Measurements from ENCODE around the gene WDR20.

WDR20 gene

GRCh38 chr14:102201353-102201738 is 61.6 kb downstream of the WDR20 start:
- no peak overlapping the region for H3K27ac ChIP-seq (ENCODE audit: low read depth, low read length)
- no peak overlapping the region for H3K4me3 ChIP-seq (ENCODE audit: low read depth in 1 of 5, low read length in 5 of 5)
- peaks cover 0 to 17% (median 15%) of the 10 kb centered on the region in 5 donors for H3K4me1 ChIP-seq (ENCODE audit: control insufficient read depth in 5 of 5, insufficient read depth in 5 of 5, low read length in 5 of 5)
- H3K36me3 ChIP-seq (ENCODE audit: control insufficient read depth in 5 of 5, insufficient read depth in 5 of 5, low read length in 5 of 5), result peaks cover 8 to 72% (median 51%) of the 10 kb centered on the region in 5 donors
- H3K9ac ChIP-seq (ENCODE audit: low read length in 5 of 5), result no peak overlapping the region
- H3K9me3 ChIP-seq (ENCODE audit: control insufficient read depth in 5 of 5, low read length in 5 of 5), result no peaks in the 10 kb centered on the region
- H3K27me3 ChIP-seq (ENCODE audit: control insufficient read depth in 5 of 5, insufficient read depth in 4 of 5, low read length in 5 of 5), result no peaks in the 10 kb centered on the region

GRCh38 chr14:102201776-102202175 is 62.1 kb downstream of the WDR20 start:
- Histone ChIP-seq H3K4me3 (ENCODE audit: low read depth in 1 of 5, low read length in 5 of 5) (no peak overlapping the region), H3K9me3 (ENCODE audit: control insufficient read depth in 5 of 5, low read length in 5 of 5) (no peaks in the 10 kb centered on the region), H3K36me3 (ENCODE audit: control insufficient read depth in 5 of 5, insufficient read depth in 5 of 5, low read length in 5 of 5) (peaks cover 8 to 72% (median 48%) of the 10 kb centered on the region in 5 donors), H3K27me3 (ENCODE audit: control insufficient read depth in 5 of 5, insufficient read depth in 4 of 5, low read length in 5 of 5) (no peaks in the 10 kb centered on the region), H3K4me1 (ENCODE audit: control insufficient read depth in 5 of 5, insufficient read depth in 5 of 5, low read length in 5 of 5) (peaks cover 0 to 13% (median 10%) of the 10 kb centered on the region in 5 donors), H3K9ac (ENCODE audit: low read length in 5 of 5) (no peak overlapping the region), H3K27ac (ENCODE audit: low read depth, low read length) (no peak overlapping the region)

- Histone ChIP-seq H3K27ac (ENCODE audit: low read depth, low read length) (no peak overlapping the region), H3K27me3 (ENCODE audit: control insufficient read depth in 5 of 5, insufficient read depth in 4 of 5, low read length in 5 of 5) (no peaks in the 10 kb centered on the region), H3K4me3 (ENCODE audit: low read depth in 1 of 5, low read length in 5 of 5) (no peak overlapping the region), H3K36me3 (ENCODE audit: control insufficient read depth in 5 of 5, insufficient read depth in 5 of 5, low read length in 5 of 5) (peaks cover 8 to 80% (median 48%) of the 10 kb centered on the region in 5 donors), H3K4me1 (ENCODE audit: control insufficient read depth in 5 of 5, insufficient read depth in 5 of 5, low read length in 5 of 5) (peaks cover 0 to 4% (median 0%) of the 10 kb centered on the region in 5 donors), H3K9me3 (ENCODE audit: control insufficient read depth in 5 of 5, low read length in 5 of 5) (no peaks in the 10 kb centered on the region), H3K9ac (ENCODE audit: low read length in 5 of 5) (no peak overlapping the region)
Measured at GRCh38 chr14:102202944-102203343, 63.2 kb downstream of the WDR20 start.

- Histone ChIP-seq H3K9me3 (ENCODE audit: control insufficient read depth in 5 of 5, low read length in 5 of 5) (no peaks in the 10 kb centered on the region), H3K4me1 (ENCODE audit: control insufficient read depth in 5 of 5, insufficient read depth in 5 of 5, low read length in 5 of 5) (peaks cover 0 to 4% (median 0%) of the 10 kb centered on the region in 5 donors), H3K27me3 (ENCODE audit: control insufficient read depth in 5 of 5, insufficient read depth in 4 of 5, low read length in 5 of 5) (no peaks in the 10 kb centered on the region), H3K27ac (ENCODE audit: low read depth, low read length) (no peak overlapping the region), H3K36me3 (ENCODE audit: control insufficient read depth in 5 of 5, insufficient read depth in 5 of 5, low read length in 5 of 5) (peaks cover 8 to 80% (median 49%) of the 10 kb centered on the region in 5 donors), H3K9ac (ENCODE audit: low read length in 5 of 5) (no peak overlapping the region), H3K4me3 (ENCODE audit: low read depth in 1 of 5, low read length in 5 of 5) (no peak overlapping the region)
Measured at GRCh38 chr14:102203382-102203781, 63.7 kb downstream of the WDR20 start.

- H3K27me3 ChIP-seq (ENCODE audit: control insufficient read depth in 5 of 5, insufficient read depth in 4 of 5, low read length in 5 of 5), result no peaks in the 10 kb centered on the region
- no peak overlapping the region for H3K4me3 ChIP-seq (ENCODE audit: low read depth in 1 of 5, low read length in 5 of 5)
- H3K9me3 ChIP-seq (ENCODE audit: control insufficient read depth in 5 of 5, low read length in 5 of 5), result no peaks in the 10 kb centered on the region
- H3K4me1 ChIP-seq (ENCODE audit: control insufficient read depth in 5 of 5, insufficient read depth in 5 of 5, low read length in 5 of 5), result peaks cover 0 to 21% (median 13%) of the 10 kb centered on the region in 5 donors
- H3K27ac ChIP-seq (ENCODE audit: low read depth, low read length), result no peak overlapping the region
- no peak overlapping the region for H3K9ac ChIP-seq (ENCODE audit: low read length in 5 of 5)
- peaks cover 8 to 73% (median 45%) of the 10 kb centered on the region in 5 donors for H3K36me3 ChIP-seq (ENCODE audit: control insufficient read depth in 5 of 5, insufficient read depth in 5 of 5, low read length in 5 of 5)
Measured at GRCh38 chr14:102205560-102205959, 65.9 kb downstream of the WDR20 start.

- no peaks in the 10 kb centered on the region for H3K9me3 ChIP-seq (ENCODE audit: control insufficient read depth in 5 of 5, low read length in 5 of 5)
- peak overlapping the region in 1 of 5 donors; percentile 14 for H3K9ac ChIP-seq (ENCODE audit: low read length in 5 of 5)
- H3K4me1 ChIP-seq (ENCODE audit: control insufficient read depth in 5 of 5, insufficient read depth in 5 of 5, low read length in 5 of 5), result peaks cover 0 to 28% (median 17%) of the 10 kb centered on the region in 5 donors
- no peaks in the 10 kb centered on the region for H3K27me3 ChIP-seq (ENCODE audit: control insufficient read depth in 5 of 5, insufficient read depth in 4 of 5, low read length in 5 of 5)
- H3K27ac ChIP-seq (ENCODE audit: low read depth, low read length), result no peak overlapping the region
- H3K36me3 ChIP-seq (ENCODE audit: control insufficient read depth in 5 of 5, insufficient read depth in 5 of 5, low read length in 5 of 5), result peaks cover 4 to 77% (median 52%) of the 10 kb centered on the region in 5 donors
- H3K4me3 ChIP-seq (ENCODE audit: low read depth in 1 of 5, low read length in 5 of 5), result no peak overlapping the region
Measured at GRCh38 chr14:102206918-102207317, 67.2 kb downstream of the WDR20 start.

- no peak overlapping the region for H3K9ac ChIP-seq (ENCODE audit: low read length in 5 of 5)
- H3K36me3 ChIP-seq (ENCODE audit: control insufficient read depth in 5 of 5, insufficient read depth in 5 of 5, low read length in 5 of 5), result peaks cover 4 to 80% (median 51%) of the 10 kb centered on the region in 5 donors
Measured at GRCh38 chr14:102207831-102208365, 68.2 kb downstream of the WDR20 start.

GRCh38 chr14:102208741-102209140 is 69.0 kb downstream of the WDR20 start:
- Histone ChIP-seq H3K27ac (ENCODE audit: low read depth, low read length) (peak overlapping the region; percentile 59), H3K9ac (ENCODE audit: low read length in 5 of 5) (no peak overlapping the region)

More at GRCh38 chr14:102207831-102208365, 68.2 kb downstream of the WDR20 start:
- no peak overlapping the region for H3K4me3 ChIP-seq (ENCODE audit: low read depth in 1 of 5, low read length in 5 of 5)
- no peaks in the 10 kb centered on the region for H3K9me3 ChIP-seq (ENCODE audit: control insufficient read depth in 5 of 5, low read length in 5 of 5)
- no peaks in the 10 kb centered on the region for H3K27me3 ChIP-seq (ENCODE audit: control insufficient read depth in 5 of 5, insufficient read depth in 4 of 5, low read length in 5 of 5)
- peaks cover 0 to 28% (median 17%) of the 10 kb centered on the region in 5 donors for H3K4me1 ChIP-seq (ENCODE audit: control insufficient read depth in 5 of 5, insufficient read depth in 5 of 5, low read length in 5 of 5)
- H3K27ac ChIP-seq (ENCODE audit: low read depth, low read length), result no peak overlapping the region

GRCh38 chr14:102209224-102209966 is 69.7 kb downstream of the WDR20 start:
- H3K4me1 ChIP-seq (ENCODE audit: control insufficient read depth in 5 of 5, insufficient read depth in 5 of 5, low read length in 5 of 5), result peaks cover 0 to 32% (median 24%) of the 10 kb centered on the region in 5 donors
- H3K4me3 ChIP-seq (ENCODE audit: low read depth in 1 of 5, low read length in 5 of 5), result no peak overlapping the region
- H3K27me3 ChIP-seq (ENCODE audit: control insufficient read depth in 5 of 5, insufficient read depth in 4 of 5, low read length in 5 of 5), result no peaks in the 10 kb centered on the region
- peak overlapping the region; percentile 59 for H3K27ac ChIP-seq (ENCODE audit: low read depth, low read length)
- H3K9ac ChIP-seq (ENCODE audit: low read length in 5 of 5), result no peak overlapping the region
- H3K36me3 ChIP-seq (ENCODE audit: control insufficient read depth in 5 of 5, insufficient read depth in 5 of 5, low read length in 5 of 5), result peaks cover 3 to 70% (median 48%) of the 10 kb centered on the region in 5 donors
- H3K9me3 ChIP-seq (ENCODE audit: control insufficient read depth in 5 of 5, low read length in 5 of 5), result no peaks in the 10 kb centered on the region

More at GRCh38 chr14:102208741-102209140, 69.0 kb downstream of the WDR20 start:
- H3K27me3 ChIP-seq (ENCODE audit: control insufficient read depth in 5 of 5, insufficient read depth in 4 of 5, low read length in 5 of 5), result no peaks in the 10 kb centered on the region
- no peak overlapping the region for H3K4me3 ChIP-seq (ENCODE audit: low read depth in 1 of 5, low read length in 5 of 5)
- no peaks in the 10 kb centered on the region for H3K9me3 ChIP-seq (ENCODE audit: control insufficient read depth in 5 of 5, low read length in 5 of 5)
- peaks cover 4 to 75% (median 50%) of the 10 kb centered on the region in 5 donors for H3K36me3 ChIP-seq (ENCODE audit: control insufficient read depth in 5 of 5, insufficient read depth in 5 of 5, low read length in 5 of 5)
- peaks cover 0 to 25% (median 20%) of the 10 kb centered on the region in 5 donors for H3K4me1 ChIP-seq (ENCODE audit: control insufficient read depth in 5 of 5, insufficient read depth in 5 of 5, low read length in 5 of 5)

- no peaks in the 10 kb centered on the region for H3K27me3 ChIP-seq (ENCODE audit: control insufficient read depth in 5 of 5, insufficient read depth in 4 of 5, low read length in 5 of 5)
- H3K4me3 ChIP-seq (ENCODE audit: low read depth in 1 of 5, low read length in 5 of 5), result no peak overlapping the region
- H3K9me3 ChIP-seq (ENCODE audit: control insufficient read depth in 5 of 5, low read length in 5 of 5), result no peaks in the 10 kb centered on the region
- H3K4me1 ChIP-seq (ENCODE audit: control insufficient read depth in 5 of 5, insufficient read depth in 5 of 5, low read length in 5 of 5), result peaks cover 3 to 42% (median 33%) of the 10 kb centered on the region in 5 donors
- H3K27ac ChIP-seq (ENCODE audit: low read depth, low read length), result peak overlapping the region; percentile 77
- H3K36me3 ChIP-seq (ENCODE audit: control insufficient read depth in 5 of 5, insufficient read depth in 5 of 5, low read length in 5 of 5), result peaks cover 0 to 58% (median 37%) of the 10 kb centered on the region in 5 donors
- H3K9ac ChIP-seq (ENCODE audit: low read length in 5 of 5), result no peak overlapping the region
Measured at GRCh38 chr14:102210421-102211042, 70.8 kb downstream of the WDR20 start.
